ENCODE data around the gene THOC6. TPM values are rescaled to one million over a fixed set of nuclear protein-coding genes. Genes with fewer than 3 reads are reported as not detected.
"Not testable (repeated sequence)": the region's sequence is repeated elsewhere in the genome, so short reads cannot be mapped to it uniquely, and the experiment has no call there.

Gene THOC6
- total RNA-seq, 1 donor = 23.5 TPM

DNA sequence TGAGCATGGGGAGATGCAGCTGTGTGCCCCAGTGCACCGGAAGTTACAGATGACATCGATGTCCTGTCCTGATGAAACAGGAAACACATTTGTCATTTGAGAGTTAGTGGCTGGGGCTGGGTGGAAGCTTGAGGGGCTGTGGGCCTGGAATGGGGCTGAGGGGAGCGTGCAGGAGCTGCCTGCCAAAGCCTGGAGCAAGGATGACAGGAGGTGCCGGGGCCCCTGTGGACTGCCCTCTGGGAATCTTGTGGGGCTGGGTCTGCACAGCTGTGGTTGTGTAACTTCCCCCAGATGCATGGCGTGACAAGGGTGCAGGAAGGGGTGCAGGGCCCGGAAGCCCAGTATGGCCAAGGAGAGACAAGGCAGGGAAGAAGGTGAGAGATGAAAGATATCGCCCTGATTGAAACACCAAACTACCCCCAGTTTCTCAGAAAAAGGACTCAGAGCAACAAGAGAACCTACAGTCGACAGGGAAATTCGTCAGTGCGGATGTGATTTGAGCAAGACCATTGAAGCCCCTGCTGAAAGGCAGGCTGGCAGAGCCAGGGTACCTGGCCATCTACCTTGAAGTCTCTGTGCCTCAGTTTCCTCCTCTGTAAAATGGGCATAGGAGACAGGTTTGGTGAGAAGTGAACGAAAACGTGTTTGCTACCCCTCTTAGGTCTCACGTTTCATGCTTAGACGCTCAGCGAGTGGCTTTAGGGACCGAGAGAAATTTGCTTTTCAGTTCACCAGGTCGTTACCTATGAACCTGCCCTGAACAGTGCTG, 31.3 kb downstream of the THOC6 start:
- Histone ChIP-seq H3K9me3 (ENCODE audit: low read depth, low read length) (no peaks in the 10 kb centered on the region), H4K20me1 (ENCODE audit: insufficient read depth, low read length) (no peaks in the 10 kb centered on the region), H3K79me2 (ENCODE audit: insufficient read depth, low read length) (no peaks in the 10 kb centered on the region), H3K4me2 (ENCODE audit: insufficient read depth, low read length) (no peak overlapping the region), H3K27ac (ENCODE audit: low read depth, low read length) (no peak overlapping the region), H3K4me3 (ENCODE audit: insufficient read depth, low read length) (no peak overlapping the region), H3K36me3 (ENCODE audit: insufficient read depth, low read length) (no peaks in the 10 kb centered on the region), H3K27me3 (ENCODE audit: insufficient read depth, low read length) (peaks cover 11% of the 10 kb centered on the region), H2AFZ (ENCODE audit: low read length) (no peak overlapping the region), H3K4me1 (ENCODE audit: insufficient read depth, low read length) (no peaks in the 10 kb centered on the region)
- DNase-seq (ENCODE audit: insufficient read length, low spot score, missing footprints) = no peak
- TF ChIP-seq, protein P1, sequence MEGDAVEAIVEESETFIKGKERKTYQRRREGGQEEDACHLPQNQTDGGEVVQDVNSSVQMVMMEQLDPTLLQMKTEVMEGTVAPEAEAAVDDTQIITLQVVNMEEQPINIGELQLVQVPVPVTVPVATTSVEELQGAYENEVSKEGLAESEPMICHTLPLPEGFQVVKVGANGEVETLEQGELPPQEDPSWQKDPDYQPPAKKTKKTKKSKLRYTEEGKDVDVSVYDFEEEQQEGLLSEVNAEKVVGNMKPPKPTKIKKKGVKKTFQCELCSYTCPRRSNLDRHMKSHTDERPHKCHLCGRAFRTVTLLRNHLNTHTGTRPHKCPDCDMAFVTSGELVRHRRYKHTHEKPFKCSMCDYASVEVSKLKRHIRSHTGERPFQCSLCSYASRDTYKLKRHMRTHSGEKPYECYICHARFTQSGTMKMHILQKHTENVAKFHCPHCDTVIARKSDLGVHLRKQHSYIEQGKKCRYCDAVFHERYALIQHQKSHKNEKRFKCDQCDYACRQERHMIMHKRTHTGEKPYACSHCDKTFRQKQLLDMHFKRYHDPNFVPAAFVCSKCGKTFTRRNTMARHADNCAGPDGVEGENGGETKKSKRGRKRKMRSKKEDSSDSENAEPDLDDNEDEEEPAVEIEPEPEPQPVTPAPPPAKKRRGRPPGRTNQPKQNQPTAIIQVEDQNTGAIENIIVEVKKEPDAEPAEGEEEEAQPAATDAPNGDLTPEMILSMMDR (IDR thresholded peaks at IDR 0.05; ENCODE audit: extremely low read depth, low read depth, low read length) = no peak

DNA sequence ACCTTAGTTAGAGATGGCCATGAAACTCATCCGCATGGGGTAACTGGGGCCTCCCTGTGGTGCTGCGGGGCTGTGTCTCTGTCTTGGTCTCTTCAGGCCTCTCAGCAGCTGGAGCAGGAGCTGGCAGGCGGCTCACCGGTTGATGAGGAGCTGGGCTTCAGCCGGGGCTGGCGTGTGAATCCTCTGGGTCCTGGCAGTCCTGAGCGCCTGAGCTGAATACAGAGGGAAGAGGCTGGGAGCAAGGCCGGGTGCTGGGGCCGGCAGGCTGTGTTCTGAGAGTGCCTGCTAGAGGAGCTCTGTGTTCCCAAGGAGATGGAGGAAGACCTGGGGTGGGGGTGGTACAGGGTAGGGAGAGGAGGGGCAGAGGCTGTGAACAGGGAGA, 31.9 kb downstream of the THOC6 start:
- not testable (repeated sequence) for H4K20me1 ChIP-seq (ENCODE audit: insufficient read depth, low read length); DNase-seq (ENCODE audit: insufficient read length, low spot score, missing footprints); H3K4me2 ChIP-seq (ENCODE audit: insufficient read depth, low read length); H2AFZ ChIP-seq (ENCODE audit: low read length); H3K36me3 ChIP-seq (ENCODE audit: insufficient read depth, low read length); H3K4me3 ChIP-seq (ENCODE audit: insufficient read depth, low read length); H3K79me2 ChIP-seq (ENCODE audit: insufficient read depth, low read length); H3K9me3 ChIP-seq (ENCODE audit: low read depth, low read length); H3K4me1 ChIP-seq (ENCODE audit: insufficient read depth, low read length); H3K27me3 ChIP-seq (ENCODE audit: insufficient read depth, low read length); H3K27ac ChIP-seq (ENCODE audit: low read depth, low read length)

DNA sequence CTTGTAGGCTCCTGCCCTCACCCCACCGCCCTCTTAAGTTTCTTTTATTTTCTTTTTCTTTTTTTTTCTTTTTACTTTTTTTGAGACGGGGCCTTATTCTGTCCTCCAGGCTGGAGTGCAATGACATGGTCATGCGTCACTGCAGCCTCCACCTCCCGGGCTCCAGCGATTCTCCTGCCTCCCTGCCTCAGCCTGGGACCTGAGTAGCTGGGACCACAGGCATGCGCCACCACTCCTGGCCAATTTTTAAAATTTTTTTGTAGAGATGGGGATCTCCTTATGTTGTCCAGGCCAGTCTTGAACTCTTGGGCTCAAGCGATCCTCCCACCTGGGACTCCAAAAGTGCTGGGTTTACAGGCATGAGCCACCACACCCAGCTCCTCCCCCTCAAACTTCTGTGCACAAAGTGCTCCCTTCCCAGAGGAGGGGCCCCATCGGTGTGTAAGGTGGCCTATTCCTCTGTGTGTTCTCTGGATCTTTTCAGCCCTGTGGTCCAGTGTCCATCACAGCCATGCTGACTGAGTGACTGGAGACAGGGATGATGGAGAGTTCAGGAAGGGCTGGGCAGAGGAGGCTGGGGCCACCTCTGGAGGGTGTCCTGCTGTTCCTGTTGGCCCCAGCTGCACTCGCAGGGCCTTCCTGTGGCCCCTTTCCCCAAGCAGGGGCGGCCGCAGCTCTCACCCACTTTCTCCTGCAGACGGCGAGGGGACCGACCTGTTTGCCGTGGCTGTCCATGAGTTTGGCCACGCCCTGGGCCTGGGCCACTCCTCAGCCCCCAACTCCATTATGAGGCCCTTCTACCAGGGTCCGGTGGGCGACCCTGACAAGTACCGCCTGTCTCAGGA, 32.7 kb downstream of the THOC6 start:
- H3K27ac ChIP-seq (ENCODE audit: low read depth, low read length) = no peak overlapping the region
- H3K4me2 ChIP-seq (ENCODE audit: insufficient read depth, low read length) = no peak overlapping the region
- H3K36me3 ChIP-seq (ENCODE audit: insufficient read depth, low read length) = no peaks in the 10 kb centered on the region
- H3K9me3 ChIP-seq (ENCODE audit: low read depth, low read length) = no peaks in the 10 kb centered on the region
- peaks cover 3% of the 10 kb centered on the region for H3K27me3 ChIP-seq (ENCODE audit: insufficient read depth, low read length)
- H2AFZ ChIP-seq (ENCODE audit: low read length) = no peak overlapping the region
- TF ChIP-seq, protein P1 (IDR thresholded peaks at IDR 0.05; ENCODE audit: extremely low read depth, low read depth, low read length) = no peak
- H3K4me1 ChIP-seq (ENCODE audit: insufficient read depth, low read length) = no peaks in the 10 kb centered on the region
- H3K79me2 ChIP-seq (ENCODE audit: insufficient read depth, low read length) = no peaks in the 10 kb centered on the region
- DNase-seq (ENCODE audit: insufficient read length, low spot score, missing footprints) = no peak
- no peak overlapping the region for H3K4me3 ChIP-seq (ENCODE audit: insufficient read depth, low read length)
- no peaks in the 10 kb centered on the region for H4K20me1 ChIP-seq (ENCODE audit: insufficient read depth, low read length)

DNA sequence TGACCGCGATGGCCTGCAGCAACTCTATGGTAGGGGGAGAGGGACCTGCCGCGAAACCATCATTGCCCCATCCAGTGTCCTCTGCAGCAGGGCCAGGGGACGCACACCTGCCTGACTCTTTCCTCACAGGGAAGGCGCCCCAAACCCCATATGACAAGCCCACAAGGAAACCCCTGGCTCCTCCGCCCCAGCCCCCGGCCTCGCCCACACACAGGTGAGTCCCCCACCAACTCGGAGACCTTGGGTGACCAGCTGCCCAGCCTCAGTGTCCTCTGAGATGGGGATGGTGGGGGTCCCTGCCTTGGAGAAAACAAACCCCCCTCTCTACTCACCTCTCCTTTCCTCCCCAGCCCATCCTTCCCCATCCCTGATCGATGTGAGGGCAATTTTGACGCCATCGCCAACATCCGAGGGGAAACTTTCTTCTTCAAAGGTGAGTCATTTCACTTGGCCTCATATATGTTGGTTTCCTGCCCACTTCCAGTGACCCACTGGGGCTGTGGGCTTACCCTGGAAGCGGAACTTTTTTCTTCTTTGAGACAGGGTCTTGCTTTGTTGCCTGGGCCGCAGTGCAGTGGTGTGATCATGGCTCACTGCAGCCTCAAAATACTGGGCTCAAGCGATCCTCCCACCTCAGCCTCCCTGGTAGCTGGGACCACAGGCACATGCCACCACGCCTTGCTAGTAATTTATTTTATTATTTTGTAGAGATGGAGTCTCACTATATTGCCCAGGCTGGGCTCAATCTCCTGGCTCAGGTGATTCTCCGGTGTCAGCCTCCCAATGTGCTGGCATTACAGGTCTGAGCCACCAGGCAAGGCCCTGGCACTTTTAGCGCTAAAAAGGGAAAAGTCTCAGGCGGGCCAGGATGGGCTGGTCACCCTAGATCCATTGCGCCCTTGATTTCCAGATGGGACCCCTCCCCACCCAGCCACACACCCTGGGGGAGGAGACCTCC, 33.6 kb downstream of the THOC6 start:
- Histone ChIP-seq H3K4me2 (ENCODE audit: insufficient read depth, low read length) (no peak overlapping the region), H3K4me3 (ENCODE audit: insufficient read depth, low read length) (no peak overlapping the region), H3K27me3 (ENCODE audit: insufficient read depth, low read length) (peaks cover 3% of the 10 kb centered on the region), H3K9me3 (ENCODE audit: low read depth, low read length) (no peaks in the 10 kb centered on the region), H2AFZ (ENCODE audit: low read length) (no peak overlapping the region), H4K20me1 (ENCODE audit: insufficient read depth, low read length) (no peaks in the 10 kb centered on the region), H3K36me3 (ENCODE audit: insufficient read depth, low read length) (no peaks in the 10 kb centered on the region), H3K27ac (ENCODE audit: low read depth, low read length) (no peak overlapping the region), H3K4me1 (ENCODE audit: insufficient read depth, low read length) (no peaks in the 10 kb centered on the region), H3K79me2 (ENCODE audit: insufficient read depth, low read length) (no peaks in the 10 kb centered on the region)
- no peak for DNase-seq (ENCODE audit: insufficient read length, low spot score, missing footprints)
- TF ChIP-seq, protein P1 (IDR thresholded peaks at IDR 0.05; ENCODE audit: extremely low read depth, low read depth, low read length) = no peak
